Activated CD8-positive, alpha-beta T cell treated with anti-CD3 and anti-CD28 coated beads for 36 hours (primary cell): Measurements from ENCODE around the gene ADAMTS16. TPM values are rescaled to one million over a fixed set of nuclear protein-coding genes. Genes with fewer than 3 reads are reported as not detected.

ENCODE experiments used
- ATAC-seq: fragments of 200-7000 bp; cut with Tn5 transposase; one replicate; pipeline ENCODE4 v1.10.0; 2021; ENCODE audit warnings: mild to moderate bottlenecking, moderate library complexity
- CTCF ChIA-PET: fragments of 350-600 bp; sonication (Branson Sonifier 250); formaldehyde crosslinking; loops from one replicate; lab custom pipeline; 2021; ENCODE audit warnings: antibody characterized with exemption; lab: Charles Lee
- POLR2A ChIA-PET: fragments of 350-600 bp; sonication (Branson Sonifier 250); formaldehyde crosslinking; loops from one replicate; lab custom pipeline; 2021; ENCODE audit warnings: antibody characterized with exemption; lab: Charles Lee
- DNase-seq: peaks from one replicate; pipeline ENCODE4 v3.0.0-alpha.2; 2020
- H3K27ac Mint-ChIP-seq: one replicate; pipeline ENCODE4 v1.8.0; 2021; ENCODE audit warnings: mild to moderate bottlenecking, mixed read lengths
- H3K27me3 Mint-ChIP-seq: one replicate; pipeline ENCODE4 v1.8.0; 2021; ENCODE audit warnings: mixed read lengths
- H3K36me3 Mint-ChIP-seq: one replicate; pipeline ENCODE4 v1.8.0; 2021; ENCODE audit warnings: low read depth, mixed read lengths
- H3K4me1 Mint-ChIP-seq: one replicate; pipeline ENCODE4 v1.8.0; 2021; ENCODE audit warnings: low read depth, mixed read lengths
- H3K4me3 Mint-ChIP-seq: one replicate; pipeline ENCODE4 v1.8.0; 2021; ENCODE audit warnings: mild to moderate bottlenecking, moderate library complexity, mixed read lengths
- H3K9me3 Mint-ChIP-seq: one replicate; pipeline ENCODE4 v1.8.0; 2021; ENCODE audit warnings: mixed read lengths
- intact Hi-C: fragments of 100-400 bp; cut with micrococcal nuclease; formaldehyde crosslinking; loops from one replicate; pipeline ENCODE4 v1.10.0; 2022
- total RNA-seq, 2 experiments: library from RNA; stranded (reverse); gene quantifications; one replicate each; pipeline ENCODE4 v1.2.3, GENCODE V29; 2021
- TF ChIP-seq, protein P1 (sequence below): fragments of 200-600 bp; IDR thresholded peaks from one replicate; pipeline ENCODE4 v1.8.0; 2022; ENCODE audit warnings: antibody characterized with exemption, mild to moderate bottlenecking

The ADAMTS16 gene
- total RNA-seq, 2 experiments from 2014 or later: not detected

DNA sequence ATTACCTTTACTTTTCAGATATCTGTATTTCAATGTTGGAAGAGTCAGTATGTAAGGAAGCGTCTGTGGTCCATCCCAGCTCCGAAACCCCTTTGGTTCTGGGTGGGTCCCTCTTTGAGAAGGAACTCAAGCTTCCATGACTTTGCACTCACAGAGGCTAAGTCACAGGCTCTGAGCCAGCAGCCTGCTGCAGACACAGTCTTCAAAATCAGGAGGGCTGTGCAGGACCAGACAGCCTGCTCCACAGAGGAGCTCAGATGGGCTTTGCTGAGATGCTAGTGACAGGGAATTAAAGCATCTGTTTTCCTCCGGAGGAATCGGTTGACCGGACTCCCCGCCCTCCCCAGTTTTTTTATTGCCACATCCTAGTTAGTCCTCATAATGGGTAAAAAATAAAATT is 155.9 kb downstream of the ADAMTS16 start:
- intact Hi-C loops: no loop called here
- H3K36me3 Mint-ChIP-seq: no peaks in the 10 kb centered on the region
- DNase-seq (no peak), ATAC-seq (no peak)
- peaks cover 2% of the 10 kb centered on the region for H3K27me3 Mint-ChIP-seq
- peaks cover 3% of the 10 kb centered on the region for H3K9me3 Mint-ChIP-seq
- no peak overlapping the region for H3K4me3 Mint-ChIP-seq
- H3K27ac Mint-ChIP-seq: no peak overlapping the region
- TF ChIP-seq, protein P1, sequence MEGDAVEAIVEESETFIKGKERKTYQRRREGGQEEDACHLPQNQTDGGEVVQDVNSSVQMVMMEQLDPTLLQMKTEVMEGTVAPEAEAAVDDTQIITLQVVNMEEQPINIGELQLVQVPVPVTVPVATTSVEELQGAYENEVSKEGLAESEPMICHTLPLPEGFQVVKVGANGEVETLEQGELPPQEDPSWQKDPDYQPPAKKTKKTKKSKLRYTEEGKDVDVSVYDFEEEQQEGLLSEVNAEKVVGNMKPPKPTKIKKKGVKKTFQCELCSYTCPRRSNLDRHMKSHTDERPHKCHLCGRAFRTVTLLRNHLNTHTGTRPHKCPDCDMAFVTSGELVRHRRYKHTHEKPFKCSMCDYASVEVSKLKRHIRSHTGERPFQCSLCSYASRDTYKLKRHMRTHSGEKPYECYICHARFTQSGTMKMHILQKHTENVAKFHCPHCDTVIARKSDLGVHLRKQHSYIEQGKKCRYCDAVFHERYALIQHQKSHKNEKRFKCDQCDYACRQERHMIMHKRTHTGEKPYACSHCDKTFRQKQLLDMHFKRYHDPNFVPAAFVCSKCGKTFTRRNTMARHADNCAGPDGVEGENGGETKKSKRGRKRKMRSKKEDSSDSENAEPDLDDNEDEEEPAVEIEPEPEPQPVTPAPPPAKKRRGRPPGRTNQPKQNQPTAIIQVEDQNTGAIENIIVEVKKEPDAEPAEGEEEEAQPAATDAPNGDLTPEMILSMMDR: no peak
- ChIA-PET CTCF (interaction anchor here (0.6 kb wide), 1 partner anchor 27 kb away, joined by 3 read pairs; no protein-coding TSS in a partner anchor), POLR2A (no interaction called here)
- H3K4me1 Mint-ChIP-seq: no peaks in the 10 kb centered on the region

DNA sequence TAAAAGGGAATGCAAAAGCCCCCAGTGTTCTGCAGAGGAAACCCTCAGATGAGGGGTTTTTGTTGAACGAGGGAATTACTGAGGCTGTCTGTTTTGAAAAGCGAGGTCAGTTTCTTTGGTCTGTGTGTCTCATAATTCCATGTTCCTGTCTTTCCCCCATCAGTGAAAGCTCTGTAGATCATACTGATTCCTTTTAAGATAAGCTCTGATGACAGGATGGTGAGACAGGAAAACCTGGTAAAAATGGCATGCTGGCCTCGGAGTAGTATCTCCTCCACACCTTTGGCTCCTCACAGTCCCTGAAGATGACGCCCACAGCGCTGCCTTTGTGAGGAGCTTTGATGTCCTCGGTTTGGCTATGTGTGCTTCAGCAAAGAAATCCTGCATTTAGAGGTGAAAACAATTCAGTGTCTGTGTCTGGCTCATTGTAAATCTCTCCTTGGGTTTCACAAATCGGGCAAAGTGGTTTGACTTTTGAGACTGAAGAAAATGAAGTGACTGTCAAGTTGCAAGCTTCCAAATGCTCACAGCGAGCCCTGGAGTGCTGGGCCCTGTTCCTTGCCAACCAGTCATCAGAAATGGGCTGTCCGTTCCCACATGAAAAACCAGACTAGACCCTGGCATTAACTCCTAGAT is 157.4 kb downstream of the ADAMTS16 start:
- H3K4me1 Mint-ChIP-seq: no peaks in the 10 kb centered on the region
- ATAC-seq: no peak
- no peak overlapping the region for H3K4me3 Mint-ChIP-seq
- peaks cover 9% of the 10 kb centered on the region for H3K9me3 Mint-ChIP-seq
- ChIA-PET CTCF (interaction anchor here (1.4 kb wide), 1 partner anchor 14 kb away, joined by 3 read pairs; no protein-coding TSS in a partner anchor), POLR2A (no interaction called here)
- TF ChIP-seq, protein P1: no peak
- no peak for DNase-seq
- no peak overlapping the region for H3K27ac Mint-ChIP-seq
- peaks cover 2% of the 10 kb centered on the region for H3K27me3 Mint-ChIP-seq
- intact Hi-C loops: no loop called here
- no peaks in the 10 kb centered on the region for H3K36me3 Mint-ChIP-seq

DNA sequence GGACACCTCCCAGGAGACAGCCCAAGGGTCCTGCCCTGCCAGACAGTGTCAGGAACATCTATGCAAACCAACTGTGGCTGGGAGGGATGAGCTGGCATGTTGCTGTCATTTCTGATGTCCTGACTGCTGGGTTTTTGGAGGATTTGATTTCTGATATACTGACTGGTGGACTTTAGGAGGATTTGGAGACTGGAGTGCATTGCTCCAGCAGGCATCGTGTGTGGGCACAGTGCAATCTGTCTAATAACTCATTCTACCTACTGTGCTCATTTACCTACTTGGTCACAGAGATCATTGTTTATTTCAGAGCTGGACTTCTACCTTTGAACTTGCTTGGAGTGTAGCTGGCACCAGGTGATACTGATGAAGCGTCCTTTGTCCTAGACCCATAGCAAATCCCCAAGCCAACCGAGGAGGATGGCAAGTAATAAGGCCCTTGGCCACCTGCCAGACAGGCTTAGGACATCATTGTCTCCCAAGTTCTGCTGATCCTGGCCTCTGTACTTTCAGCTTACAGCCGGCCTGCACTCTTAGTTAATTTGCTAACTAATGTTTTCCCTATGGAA is 158.0 kb downstream of the ADAMTS16 start:
- no peaks in the 10 kb centered on the region for H3K4me1 Mint-ChIP-seq
- H3K4me3 Mint-ChIP-seq: no peak overlapping the region
- no peak overlapping the region for H3K27ac Mint-ChIP-seq
- ChIA-PET CTCF (interaction anchor here (1.4 kb wide), 1 partner anchor 14 kb away, joined by 3 read pairs; no protein-coding TSS in a partner anchor), POLR2A (no interaction called here)
- H3K27me3 Mint-ChIP-seq: no peaks in the 10 kb centered on the region
- ATAC-seq (no peak), DNase-seq (no peak)
- intact Hi-C loops: no loop called here
- peaks cover 11% of the 10 kb centered on the region for H3K9me3 Mint-ChIP-seq
- TF ChIP-seq, protein P1: no peak
- no peaks in the 10 kb centered on the region for H3K36me3 Mint-ChIP-seq

DNA sequence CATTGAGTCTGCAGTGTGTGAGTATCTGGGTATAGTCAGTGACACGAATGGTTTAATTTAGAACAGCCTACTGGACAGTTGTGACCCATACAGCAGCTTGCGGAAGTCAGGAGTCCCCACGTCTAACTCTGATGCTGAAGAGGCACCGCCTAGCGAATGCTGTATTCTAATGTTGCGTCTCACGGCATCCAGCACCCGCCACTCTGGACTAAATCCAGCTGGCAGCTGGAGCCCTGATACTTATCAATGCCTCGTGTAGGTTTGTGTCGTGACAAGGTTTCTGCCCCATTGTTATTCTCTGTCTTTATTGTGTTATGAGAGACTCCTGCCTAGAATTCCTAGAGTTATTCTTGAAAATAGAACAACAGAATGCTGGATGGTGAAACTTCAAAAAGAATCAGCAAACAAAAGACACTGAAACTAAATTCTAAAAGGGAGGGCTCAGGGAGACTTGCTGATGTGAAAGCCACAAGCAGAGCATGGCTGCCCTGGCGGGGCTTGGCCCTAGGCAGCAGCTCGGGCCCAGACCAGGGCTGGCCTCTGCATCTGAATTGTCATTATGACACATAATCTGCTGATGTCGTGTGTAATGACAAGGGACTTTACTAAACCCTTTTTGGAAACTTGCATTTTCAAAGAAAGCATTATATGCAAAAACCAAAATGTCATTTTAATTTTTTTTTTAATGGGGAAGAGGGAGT is 158.9 kb downstream of the ADAMTS16 start:
- ChIA-PET CTCF (interaction anchor here (1.4 kb wide), 1 partner anchor 13 kb away, joined by 3 read pairs; no protein-coding TSS in a partner anchor), POLR2A (no interaction called here)
- no peak for ATAC-seq
- Mint-ChIP-seq H3K27ac (no peak overlapping the region), H3K4me1 (no peaks in the 10 kb centered on the region), H3K27me3 (no peaks in the 10 kb centered on the region), H3K36me3 (no peaks in the 10 kb centered on the region), H3K9me3 (peaks cover 13% of the 10 kb centered on the region), H3K4me3 (no peak overlapping the region)
- intact Hi-C loops: no loop called here
- no peak for DNase-seq
- TF ChIP-seq, protein P1: no peak

DNA sequence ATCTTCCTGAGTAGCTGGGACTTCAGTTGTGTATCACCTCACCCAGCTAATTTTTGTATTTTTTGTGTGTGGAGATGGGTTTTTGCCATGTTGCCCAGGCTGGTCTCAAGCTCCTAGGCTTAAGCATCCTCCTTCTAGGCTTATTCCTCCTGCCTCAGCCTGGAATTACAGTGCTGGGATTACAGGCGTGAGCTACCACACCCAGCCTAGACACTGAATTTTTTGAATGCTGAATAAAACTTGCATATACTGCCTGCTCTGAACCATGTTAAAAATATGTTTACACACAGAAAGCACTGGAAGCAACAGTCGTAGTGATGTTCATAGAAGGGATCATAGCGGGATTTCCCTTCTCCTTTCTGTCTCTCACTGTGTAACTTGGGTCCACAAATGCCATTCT is 161.0 kb downstream of the ADAMTS16 start:
- TF ChIP-seq, protein P1: no peak
- no peak overlapping the region for H3K4me3 Mint-ChIP-seq
- ChIA-PET POLR2A (no interaction called here), CTCF (no interaction called here)
- intact Hi-C loops: no loop called here
- no peaks in the 10 kb centered on the region for H3K36me3 Mint-ChIP-seq
- no peak for ATAC-seq
- no peaks in the 10 kb centered on the region for H3K27me3 Mint-ChIP-seq
- H3K9me3 Mint-ChIP-seq: peaks cover 10% of the 10 kb centered on the region
- no peak for DNase-seq
- no peaks in the 10 kb centered on the region for H3K4me1 Mint-ChIP-seq
- no peak overlapping the region for H3K27ac Mint-ChIP-seq
